Vagina (tissue), 2 donors: ENCODE results near the gene HMGXB3.

Experiments
- CTCF ChIP-seq, 3 experiments: fragments of 450-650 bp in 2 of 3; fragments of 200-600 bp in 1 of 3; sonication (generic) in 1 of 3; IDR thresholded peaks; one replicate each; pipeline ENCODE4 v1.5.1; 2017 to 2019; ENCODE audit warnings: antibody characterized with exemption in 3 of 3, mild to moderate bottlenecking in 2 of 3, moderate library complexity in 2 of 3
- POLR2A ChIP-seq, 2 donors: fragments of 450-650 bp; IDR thresholded peaks; one replicate each; pipeline ENCODE4 v1.6.1; 2017; ENCODE audit warnings: antibody characterized with exemption in 2 of 2, mild to moderate bottlenecking in 2 of 2, moderate library complexity in 2 of 2

- TF ChIP-seq CTCF (IDR thresholded peaks at IDR 0.05), result no peak
- no peak for TF ChIP-seq POLR2A (IDR thresholded peaks at IDR 0.05)
These were observed 59.1 kb downstream of the HMGXB3 start for GRCh38 chr5:150059623-150060022.
